ENCODE results near the gene ZDHHC11B. TPM values are rescaled to one million over a fixed set of nuclear protein-coding genes. Genes with fewer than 3 reads are reported as not detected.
A peak's percentile ranks its signal among the peaks of the same experiment; 100 is the strongest.
"Not testable (repeated sequence)": the region's sequence is repeated elsewhere in the genome, so short reads cannot be mapped to it uniquely, and the experiment has no call there.

ZDHHC11B gene
- total RNA-seq, 1 donor from 2014 or later, result 0.60 TPM

DNA sequence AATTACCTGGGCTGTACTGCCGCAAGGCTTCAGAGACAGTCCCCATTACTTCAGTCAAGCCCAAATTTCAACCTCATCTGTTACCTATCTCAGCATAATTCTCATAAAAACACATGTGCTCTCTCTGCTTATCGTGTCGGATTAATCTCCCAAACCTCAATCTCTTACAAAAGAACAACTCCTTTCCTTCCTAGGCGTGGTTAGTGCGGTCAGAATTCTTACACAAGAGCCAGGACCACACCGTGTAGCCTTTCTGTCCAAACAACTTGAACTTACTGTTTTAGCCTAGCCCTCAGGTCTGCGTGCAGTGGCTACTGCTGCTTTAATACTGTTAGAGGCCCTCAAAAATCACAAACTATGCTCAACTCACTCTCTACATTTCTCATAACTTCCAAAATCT is 78.4 kb downstream of the ZDHHC11B start:
- peaks cover 11% of the 10 kb centered on the region for H3K27me3 Mint-ChIP-seq (ENCODE audit: insufficient read depth, low read depth)
- peaks cover 39% of the 10 kb centered on the region for H3K27me3 ChIP-seq
- not testable (repeated sequence) for H3K27ac ChIP-seq; H3K36me3 ChIP-seq; H3K4me3 Mint-ChIP-seq; H3K4me1 Mint-ChIP-seq; H3K4me1 ChIP-seq; H3K79me2 ChIP-seq (ENCODE audit: low read depth); H3K9me3 Mint-ChIP-seq; H3K4me2 ChIP-seq; H3K4me3 ChIP-seq; H3K9ac ChIP-seq; H3K9me3 ChIP-seq (ENCODE audit: low read depth); H3K36me3 Mint-ChIP-seq; DNase-seq (ENCODE audit: low spot score); H2AFZ ChIP-seq (replicated peaks); H3F3A ChIP-seq (ENCODE audit: low read depth); H3K27ac Mint-ChIP-seq; H4K20me1 ChIP-seq (ENCODE audit: low read depth)

DNA sequence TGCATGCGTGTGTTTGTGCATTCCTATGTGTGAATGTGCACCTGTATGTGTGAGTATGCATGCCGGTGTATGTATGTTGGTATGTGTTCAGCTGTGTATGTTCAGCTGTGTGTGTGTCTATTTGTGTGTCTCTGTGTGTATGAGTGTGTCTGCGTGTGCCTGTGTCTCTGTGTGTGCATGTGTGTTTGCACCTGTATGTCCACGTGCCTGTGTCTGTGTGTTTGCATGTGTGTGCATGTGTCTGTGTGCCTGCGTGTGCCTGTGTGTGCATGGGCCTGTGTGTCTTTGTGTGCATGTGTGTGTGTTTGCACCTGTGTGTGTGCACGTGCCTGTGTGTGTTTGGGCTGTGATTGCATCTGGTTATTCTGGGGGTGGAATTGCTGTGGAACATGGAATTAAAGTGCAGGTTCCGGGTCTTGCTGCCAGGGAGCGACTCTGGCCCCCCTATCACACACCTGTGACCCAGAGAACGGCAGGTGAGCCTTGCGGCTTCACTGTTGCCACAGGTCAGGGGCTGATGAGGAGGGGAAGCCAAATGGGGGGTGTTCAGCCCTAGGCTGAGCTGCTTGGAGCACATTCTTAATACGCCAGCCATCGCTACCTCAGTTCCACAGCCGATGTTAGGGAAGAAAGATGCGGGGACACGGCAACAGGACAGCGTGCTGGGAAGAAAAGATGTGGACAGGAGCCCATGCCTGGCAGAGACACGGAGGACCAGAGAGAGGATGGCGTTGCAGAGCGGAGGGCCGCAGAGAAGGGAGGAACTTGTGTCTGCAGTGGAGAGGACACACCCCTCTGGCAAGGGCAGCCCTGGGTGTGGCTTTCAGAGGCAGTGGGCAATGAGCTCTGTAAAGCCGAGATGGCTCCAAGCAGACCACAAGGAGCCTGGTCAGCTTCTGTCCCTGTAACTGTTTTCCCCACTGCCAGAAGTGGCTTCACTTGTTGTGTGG is 87.5 kb downstream of the ZDHHC11B start:
- not testable (repeated sequence) for H3K9ac ChIP-seq; H3K9me3 ChIP-seq (ENCODE audit: low read depth); H3K4me3 Mint-ChIP-seq; H2AFZ ChIP-seq (replicated peaks); H3K36me3 ChIP-seq; H3K27ac ChIP-seq; H3F3A ChIP-seq (ENCODE audit: low read depth); H3K4me2 ChIP-seq; H3K79me2 ChIP-seq (ENCODE audit: low read depth); H3K4me3 ChIP-seq; H3K36me3 Mint-ChIP-seq; H3K4me1 ChIP-seq; DNase-seq (ENCODE audit: low spot score); H3K4me1 Mint-ChIP-seq; H3K27me3 Mint-ChIP-seq (ENCODE audit: insufficient read depth, low read depth); H4K20me1 ChIP-seq (ENCODE audit: low read depth)
- H3K9me3 Mint-ChIP-seq, result peaks cover 14% of the 10 kb centered on the region
- peaks cover 58% of the 10 kb centered on the region for H3K27me3 ChIP-seq
- H3K27ac Mint-ChIP-seq, result peak overlapping the region; percentile 47

DNA sequence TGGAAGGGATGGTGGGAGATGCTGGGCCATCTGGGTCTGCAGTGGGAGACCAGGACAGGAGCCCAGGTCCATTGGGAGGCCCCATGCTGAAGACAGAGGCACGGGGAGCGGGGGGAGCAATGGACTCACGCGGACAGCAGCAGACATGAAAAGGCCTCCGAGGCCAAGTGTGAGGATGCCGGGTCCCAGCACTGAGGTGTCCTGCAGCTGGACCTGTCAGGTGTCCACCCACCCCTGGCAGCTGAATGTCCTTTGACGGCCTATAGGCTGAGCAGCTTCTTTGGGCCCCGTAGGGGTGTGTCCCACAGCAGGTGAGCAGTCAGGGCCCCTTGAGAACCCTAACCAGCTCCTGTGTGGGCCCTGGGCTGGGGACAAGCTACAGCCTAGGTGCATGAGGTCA is 88.3 kb downstream of the ZDHHC11B start:
- H3K9me3 ChIP-seq (ENCODE audit: low read depth); H4K20me1 ChIP-seq (ENCODE audit: low read depth); H3K4me1 ChIP-seq; H3K4me2 ChIP-seq; H3K36me3 ChIP-seq; DNase-seq (ENCODE audit: low spot score); H3K79me2 ChIP-seq (ENCODE audit: low read depth); H3K4me3 Mint-ChIP-seq; H3K9ac ChIP-seq; H3F3A ChIP-seq (ENCODE audit: low read depth); H3K27ac Mint-ChIP-seq; H3K27me3 Mint-ChIP-seq (ENCODE audit: insufficient read depth, low read depth); H2AFZ ChIP-seq (replicated peaks); H3K4me3 ChIP-seq; H3K36me3 Mint-ChIP-seq; H3K27ac ChIP-seq; H3K4me1 Mint-ChIP-seq: not testable (repeated sequence)
- H3K27me3 ChIP-seq, result peaks cover 57% of the 10 kb centered on the region
- peaks cover 14% of the 10 kb centered on the region for H3K9me3 Mint-ChIP-seq

DNA sequence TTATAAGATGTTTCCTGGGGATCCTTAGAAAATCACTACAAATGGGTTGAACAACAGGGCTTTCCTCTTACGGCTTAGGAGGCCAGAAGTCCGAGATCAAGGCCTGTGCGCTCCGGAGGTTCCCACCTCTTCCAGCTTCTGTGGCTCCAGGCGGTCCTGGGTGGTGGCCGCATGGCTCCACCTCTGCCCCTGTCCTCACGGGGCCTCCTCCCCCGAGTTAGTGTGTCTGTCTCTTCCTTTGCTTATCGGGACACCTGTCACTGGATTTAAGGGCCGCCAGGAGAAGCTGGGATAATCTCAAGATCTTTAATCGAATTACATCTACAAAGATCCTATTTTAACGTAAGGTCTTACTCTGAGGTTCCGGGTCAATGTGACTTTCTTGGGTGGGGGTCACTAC is 89.1 kb downstream of the ZDHHC11B start:
- H3K4me3 Mint-ChIP-seq; H4K20me1 ChIP-seq (ENCODE audit: low read depth); H3K27ac Mint-ChIP-seq; DNase-seq (ENCODE audit: low spot score); H3K9me3 ChIP-seq (ENCODE audit: low read depth); H2AFZ ChIP-seq (replicated peaks); H3K9ac ChIP-seq; H3K4me3 ChIP-seq; H3K4me1 Mint-ChIP-seq; H3K27ac ChIP-seq; H3F3A ChIP-seq (ENCODE audit: low read depth); H3K4me2 ChIP-seq; H3K36me3 ChIP-seq; H3K79me2 ChIP-seq (ENCODE audit: low read depth); H3K27me3 Mint-ChIP-seq (ENCODE audit: insufficient read depth, low read depth); H3K4me1 ChIP-seq; H3K36me3 Mint-ChIP-seq: not testable (repeated sequence)
- peaks cover 14% of the 10 kb centered on the region for H3K9me3 Mint-ChIP-seq
- H3K27me3 ChIP-seq, result peaks cover 51% of the 10 kb centered on the region

DNA sequence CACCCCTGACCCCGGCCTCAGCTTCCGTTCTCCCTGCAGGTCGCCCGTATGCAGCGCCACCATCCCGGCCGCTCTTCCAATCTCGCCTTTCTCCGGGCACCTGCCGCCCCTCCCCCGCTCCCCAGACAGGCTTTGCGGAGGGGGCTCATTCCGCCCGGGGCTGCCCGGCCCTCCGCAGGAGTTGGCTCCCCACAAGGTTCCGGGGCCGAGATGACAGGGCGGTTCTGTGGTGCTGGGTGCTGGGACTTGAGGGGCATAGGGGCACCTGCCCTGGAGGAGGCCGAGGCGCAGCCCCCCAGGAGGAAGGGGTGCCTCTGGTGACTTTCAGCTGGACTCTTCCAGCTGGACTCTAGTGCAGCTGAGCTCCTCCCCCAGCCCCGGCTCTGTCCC is 90.5 kb downstream of the ZDHHC11B start:
- H3K4me3 Mint-ChIP-seq; H3K36me3 ChIP-seq; H3K4me1 Mint-ChIP-seq; H3K27ac ChIP-seq; H3K9me3 ChIP-seq (ENCODE audit: low read depth); H3F3A ChIP-seq (ENCODE audit: low read depth); H3K27ac Mint-ChIP-seq; H3K79me2 ChIP-seq (ENCODE audit: low read depth); H4K20me1 ChIP-seq (ENCODE audit: low read depth); H3K9me3 Mint-ChIP-seq; H3K27me3 Mint-ChIP-seq (ENCODE audit: insufficient read depth, low read depth); H3K36me3 Mint-ChIP-seq; H2AFZ ChIP-seq (replicated peaks); H3K4me3 ChIP-seq; H3K4me1 ChIP-seq; DNase-seq (ENCODE audit: low spot score); H3K9ac ChIP-seq; H3K4me2 ChIP-seq: not testable (repeated sequence)
- H3K27me3 ChIP-seq, result peaks cover 39% of the 10 kb centered on the region
- peak; percentile 25 for TF ChIP-seq EZH2 (IDR thresholded peaks at IDR 0.05)

Measured in neural progenitor cell (in vitro differentiated cells).